Mesodermal cell (in vitro differentiated cells): ENCODE results near the gene WDR18.

ENCODE experiments used
- H3K27ac ChIP-seq: 2 replicates; pipeline ENCODE4 v1.7.0; 2013; ENCODE audit warnings: mild to moderate bottlenecking, low read depth, low read length, moderate library complexity; ENCODE audit not compliant: severe bottlenecking
- H3K36me3 ChIP-seq: 2 replicates; pipeline ENCODE4 v1.7.1; 2013; ENCODE audit warnings: mild to moderate bottlenecking, low read length, moderate library complexity; ENCODE audit not compliant: control insufficient read depth, insufficient read depth
- H3K4me1 ChIP-seq: one replicate; pipeline ENCODE4 v1.7.1; 2013; ENCODE audit warnings: mild to moderate bottlenecking, low read length; ENCODE audit not compliant: insufficient read depth, control insufficient read depth, poor library complexity, severe bottlenecking
- H3K4me3 ChIP-seq: 2 replicates; pipeline ENCODE4 v1.7.0; 2013; ENCODE audit warnings: low read length, control low read depth, mild to moderate bottlenecking; ENCODE audit not compliant: insufficient read depth, poor library complexity, severe bottlenecking; ENCODE audit errors: extremely low read depth
- H3K9me3 ChIP-seq: 2 replicates; pipeline ENCODE4 v1.7.1; 2013; ENCODE audit warnings: mild to moderate bottlenecking, low read length, moderate library complexity; ENCODE audit not compliant: control insufficient read depth
- WGBS, 2 experiments: methylation state at CpG; one replicate each; pipeline ENCODE4 v1.1.5; 2013; ENCODE audit warnings: missing lambda C conversion rate in 2 of 2; ENCODE audit not compliant: insufficient coverage in 2 of 2; 5-methylcytosine and 5-hydroxymethylcytosine counted together

Gene WDR18

GRCh38 chr19:958967-959855 lies 24.9 kb upstream of the WDR18 start:
- Histone ChIP-seq H3K4me1 (peaks cover 60% of the 10 kb centered on the region), H3K4me3 (no peak overlapping the region), H3K9me3 (no peaks in the 10 kb centered on the region), H3K27ac (peak overlapping the region; percentile 23), H3K36me3 (peaks cover 68% of the 10 kb centered on the region)
- WGBS, 2 experiments: 92 to 94% methylated on average over 28 to 34 of the region's 36 CpGs

- Histone ChIP-seq H3K36me3 (peaks cover 71% of the 10 kb centered on the region), H3K9me3 (no peaks in the 10 kb centered on the region), H3K4me1 (peaks cover 52% of the 10 kb centered on the region), H3K4me3 (no peak overlapping the region), H3K27ac (peak overlapping the region; percentile 41)
- WGBS, 2 experiments: 67 to 69% methylated on average over 9 to 12 of the region's 12 CpGs
These were observed 24.1 kb upstream of the WDR18 start for GRCh38 chr19:960020-960419.

- 92 to 94% methylated on average over 7 to 8 of the region's 8 CpGs for WGBS, 2 experiments
- Histone ChIP-seq H3K36me3 (peaks cover 71% of the 10 kb centered on the region), H3K4me3 (no peak overlapping the region), H3K27ac (peak overlapping the region; percentile 49), H3K4me1 (peaks cover 49% of the 10 kb centered on the region), H3K9me3 (no peaks in the 10 kb centered on the region)
These were observed 23.6 kb upstream of the WDR18 start for GRCh38 chr19:960601-960938.

GRCh38 chr19:961866-962620 lies 22.1 kb upstream of the WDR18 start:
- Histone ChIP-seq H3K36me3 (peaks cover 85% of the 10 kb centered on the region), H3K4me1 (peaks cover 41% of the 10 kb centered on the region), H3K4me3 (no peak overlapping the region), H3K27ac (peak overlapping the region; percentile 57), H3K9me3 (no peaks in the 10 kb centered on the region)
- 67 to 73% methylated on average over 3 to 5 of the region's 14 CpGs for WGBS, 2 experiments

- WGBS, 2 experiments: 89 to 91% methylated on average over 26 to 27 of the region's 31 CpGs
- Histone ChIP-seq H3K4me3 (no peak overlapping the region), H3K36me3 (peaks cover 89% of the 10 kb centered on the region), H3K9me3 (no peaks in the 10 kb centered on the region), H3K27ac (no peak overlapping the region), H3K4me1 (peaks cover 38% of the 10 kb centered on the region)
These were observed 21.3 kb upstream of the WDR18 start for GRCh38 chr19:962683-963400.

- 79 to 81% methylated on average over 9 to 11 of the region's 11 CpGs for WGBS, 2 experiments
- Histone ChIP-seq H3K27ac (no peak overlapping the region), H3K4me1 (peaks cover 38% of the 10 kb centered on the region), H3K9me3 (no peaks in the 10 kb centered on the region), H3K36me3 (peaks cover 94% of the 10 kb centered on the region), H3K4me3 (no peak overlapping the region)
These were observed 20.6 kb upstream of the WDR18 start for GRCh38 chr19:963486-963951.

- Histone ChIP-seq H3K27ac (no peak overlapping the region), H3K9me3 (no peaks in the 10 kb centered on the region), H3K4me3 (no peak overlapping the region), H3K4me1 (peaks cover 38% of the 10 kb centered on the region), H3K36me3 (peaks cover 94% of the 10 kb centered on the region)
- WGBS, 2 experiments: 96 to 97% methylated on average over 12 to 15 of the region's 16 CpGs
These were observed 20.0 kb upstream of the WDR18 start for GRCh38 chr19:964116-964520.

GRCh38 chr19:964761-965694 lies 19.1 kb upstream of the WDR18 start:
- no peak overlapping the region for H3K27ac ChIP-seq
- peaks cover 30% of the 10 kb centered on the region for H3K4me1 ChIP-seq
- H3K36me3 ChIP-seq: peaks cover 94% of the 10 kb centered on the region
- 95 to 97% methylated on average over 15 to 19 of the region's 19 CpGs for WGBS, 2 experiments
- no peaks in the 10 kb centered on the region for H3K9me3 ChIP-seq
- H3K4me3 ChIP-seq: no peak overlapping the region

GRCh38 chr19:966485-967088 lies 17.6 kb upstream of the WDR18 start:
- 90 to 92% methylated on average over 15 to 16 of the region's 17 CpGs for WGBS, 2 experiments
- H3K36me3 ChIP-seq: peaks cover 95% of the 10 kb centered on the region
- H3K9me3 ChIP-seq: no peaks in the 10 kb centered on the region
- H3K4me3 ChIP-seq: no peak overlapping the region
- H3K4me1 ChIP-seq: peaks cover 16% of the 10 kb centered on the region
- H3K27ac ChIP-seq: no peak overlapping the region
